HG02642 (cell line): ENCODE measurements around the gene CD151.

Experiments used
- ATAC-seq: cut with Tn5 transposase; IDR thresholded peaks from one replicate; pipeline ENCODE4 v1.9.1; 2021; ENCODE audit warnings: mild to moderate bottlenecking; ENCODE audit not compliant: unreplicated experiment, poor library complexity

The CD151 gene

DNA sequence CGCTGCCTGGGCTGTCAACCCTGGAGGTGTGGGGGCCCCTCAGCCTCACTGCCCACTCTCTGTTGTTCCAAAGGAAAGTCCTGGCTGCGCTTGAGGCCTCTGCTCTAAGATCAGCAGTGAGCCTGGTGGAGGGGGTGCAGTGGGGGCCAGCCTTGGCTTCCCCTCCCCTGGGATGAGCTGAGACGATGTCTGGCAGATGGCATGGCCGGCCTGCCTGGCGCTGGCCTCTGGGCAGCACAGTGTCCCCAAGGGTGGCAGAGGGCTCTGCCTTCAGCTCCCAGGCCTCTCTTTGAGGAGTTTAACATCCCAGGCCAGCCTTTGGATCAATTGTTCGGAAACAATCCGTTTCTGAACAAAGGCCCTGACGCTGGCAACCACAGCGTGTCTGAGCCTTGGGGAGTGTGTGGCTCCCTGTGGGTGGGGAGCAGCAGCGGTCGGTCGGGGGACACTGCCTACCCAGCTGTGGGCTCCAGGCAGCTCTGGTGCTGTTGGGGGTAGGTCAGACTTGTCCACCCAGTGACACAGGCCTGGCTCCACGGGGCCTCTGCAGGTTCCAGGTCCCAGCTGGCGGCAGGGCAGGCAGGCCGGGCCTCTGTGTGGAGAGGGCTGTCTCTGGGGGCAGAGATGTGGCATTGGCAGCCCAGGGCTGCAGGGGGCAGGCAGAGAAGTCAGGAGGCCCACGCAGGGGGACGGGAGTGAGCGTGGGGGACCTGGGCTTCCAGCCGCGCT is 22.0 kb downstream of the CD151 start:
- no peak for ATAC-seq

DNA sequence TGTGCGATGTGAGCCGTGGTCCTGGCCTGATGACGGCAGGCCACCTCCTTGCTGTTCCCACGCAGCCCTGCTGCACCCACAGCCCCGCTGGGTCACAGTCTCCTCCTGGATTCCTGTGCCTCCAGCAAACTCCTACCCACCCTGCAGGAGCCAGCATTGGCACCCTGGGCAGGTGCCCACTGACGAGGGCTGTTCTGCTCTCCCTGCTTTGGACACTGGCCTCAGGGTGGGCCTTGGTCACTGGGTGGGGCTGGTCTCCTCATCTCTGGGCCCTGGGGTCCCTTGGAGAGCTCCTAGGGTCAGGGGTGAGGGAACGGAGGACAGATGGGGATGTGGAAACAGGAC is 22.6 kb downstream of the CD151 start:
- no peak for ATAC-seq

DNA sequence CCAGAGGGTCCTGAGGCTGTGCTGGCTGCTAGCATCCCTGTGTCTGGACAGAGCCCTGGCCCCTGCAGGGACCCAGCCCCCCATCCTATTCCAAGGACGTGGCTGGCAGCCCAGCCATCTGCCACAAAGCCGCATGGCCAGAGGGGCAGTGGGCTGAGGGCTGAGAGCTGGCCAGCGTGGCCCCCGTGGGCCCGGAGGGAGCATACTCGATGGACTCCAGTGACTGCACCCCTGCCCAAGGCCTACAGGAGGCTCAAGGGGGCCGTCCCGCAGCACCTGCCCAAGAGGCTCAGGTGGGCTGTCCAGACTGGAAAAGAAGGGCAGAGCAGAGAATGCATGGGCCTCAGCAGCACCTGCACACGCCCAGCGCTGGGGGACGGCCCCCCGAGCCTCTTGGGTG is 23.0 kb downstream of the CD151 start:
- ATAC-seq = no peak

DNA sequence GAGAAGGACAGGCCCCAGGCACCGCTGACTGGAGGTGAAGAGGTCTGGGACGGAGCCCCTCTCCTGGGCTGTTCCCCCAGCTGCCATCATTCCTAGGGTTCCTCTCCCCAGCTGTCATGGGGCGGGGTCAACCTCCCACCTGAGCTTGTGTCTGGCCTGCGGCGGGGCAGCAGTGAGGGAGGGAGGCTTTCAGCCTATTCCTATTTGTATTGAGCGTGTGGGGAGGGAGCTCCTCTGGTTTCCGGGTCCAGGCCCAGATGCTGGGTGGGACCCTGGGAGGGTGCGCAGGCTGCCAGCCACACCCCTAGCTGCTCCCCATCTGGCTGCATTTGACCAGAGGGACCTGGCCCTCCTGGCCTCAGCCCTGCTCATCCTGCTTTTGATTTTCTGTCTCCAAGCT is 23.6 kb downstream of the CD151 start:
- ATAC-seq = no peak

DNA sequence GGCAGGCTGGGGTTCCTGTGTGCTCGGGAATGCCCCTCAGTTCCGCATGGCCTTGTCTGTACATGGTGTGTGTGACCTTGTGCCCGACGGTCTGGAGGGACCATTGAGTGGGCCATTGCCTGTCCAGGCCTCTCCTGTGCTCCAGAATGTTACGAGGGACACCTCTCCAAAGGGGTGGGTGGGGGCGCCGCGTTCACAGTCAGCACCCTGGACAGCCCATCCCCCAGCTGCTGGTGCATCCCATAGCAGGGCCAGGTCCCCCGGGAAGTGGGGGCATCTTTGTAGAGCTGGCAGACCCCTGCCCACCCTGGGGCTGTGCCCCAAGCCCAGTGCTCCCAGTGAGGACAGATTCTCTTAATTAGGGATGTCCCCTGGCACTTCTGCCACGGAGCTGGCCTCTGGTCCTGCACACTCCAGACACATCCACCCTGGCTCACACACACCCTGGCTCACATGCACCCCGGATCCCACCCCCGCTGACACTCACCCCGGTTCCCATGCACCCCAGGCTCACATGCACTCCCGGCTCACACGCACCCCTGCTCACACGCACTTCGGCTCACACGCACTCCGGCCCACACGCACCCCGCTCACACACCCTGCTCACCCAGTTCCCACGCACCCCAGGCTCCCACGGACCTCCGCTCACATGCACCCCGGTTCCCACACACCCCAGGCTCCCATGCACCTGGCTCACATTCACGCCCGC is 25.5 kb downstream of the CD151 start:
- no peak for ATAC-seq

DNA sequence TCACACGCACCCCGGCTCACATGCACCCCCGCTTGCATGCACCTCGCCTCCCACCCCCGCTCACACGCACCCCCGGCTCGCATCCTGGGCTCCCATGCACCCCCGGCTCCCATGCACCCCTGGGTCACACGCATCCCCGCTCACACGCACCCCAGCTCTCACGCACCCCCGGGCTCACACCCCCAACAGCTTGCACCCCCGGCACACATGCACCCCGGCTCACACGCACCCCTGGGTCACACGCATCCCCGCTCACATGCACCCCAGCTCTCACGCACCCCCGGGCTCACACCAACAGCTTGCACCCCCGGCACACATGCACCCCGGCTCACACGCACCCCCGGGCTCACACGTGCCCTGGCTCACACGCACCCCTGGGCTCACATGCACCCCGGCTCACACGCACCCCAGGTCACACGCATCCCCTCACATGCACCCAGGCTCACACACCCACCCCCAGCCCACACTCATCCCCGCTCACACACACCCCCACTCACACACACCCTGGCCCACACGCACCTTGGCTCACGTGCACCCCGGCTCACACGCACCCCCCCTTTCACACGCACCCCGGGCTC is 26.1 kb downstream of the CD151 start:
- no peak for ATAC-seq

DNA sequence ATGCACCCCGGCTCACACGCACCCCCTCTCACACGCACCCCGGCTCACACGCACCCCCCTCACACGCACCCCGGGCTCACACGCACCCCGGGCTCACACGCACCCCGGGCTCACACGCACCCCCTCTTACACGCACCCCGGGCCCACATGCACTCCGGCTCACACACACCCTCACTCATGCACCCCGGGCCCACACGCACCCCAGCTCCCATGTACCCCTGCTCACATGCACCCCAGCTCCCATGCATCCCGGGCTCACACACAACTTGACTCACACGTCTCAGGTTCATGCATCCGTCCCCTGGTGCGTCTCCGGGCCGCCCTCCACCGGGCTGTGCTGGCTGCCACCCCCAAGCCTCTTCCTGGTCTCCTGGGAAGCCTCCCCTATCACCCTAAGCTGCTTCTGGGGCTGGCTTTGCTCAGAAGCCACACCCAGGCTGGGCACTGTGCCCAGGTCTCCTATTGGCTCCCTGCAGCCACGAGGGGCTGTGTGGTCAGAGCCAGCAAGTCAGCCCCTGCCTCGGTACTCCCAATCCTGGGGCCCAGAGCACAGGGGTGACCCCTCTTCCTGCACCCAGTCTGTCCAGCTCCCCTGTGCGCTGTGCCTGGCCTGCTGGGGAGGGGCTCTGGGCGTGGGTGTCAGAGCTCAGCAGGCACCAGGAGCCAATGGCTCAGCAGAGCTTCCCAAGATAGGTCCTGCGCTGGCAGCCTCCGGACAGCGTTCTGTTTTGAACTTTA is 26.8 kb downstream of the CD151 start:
- ATAC-seq = no peak

DNA sequence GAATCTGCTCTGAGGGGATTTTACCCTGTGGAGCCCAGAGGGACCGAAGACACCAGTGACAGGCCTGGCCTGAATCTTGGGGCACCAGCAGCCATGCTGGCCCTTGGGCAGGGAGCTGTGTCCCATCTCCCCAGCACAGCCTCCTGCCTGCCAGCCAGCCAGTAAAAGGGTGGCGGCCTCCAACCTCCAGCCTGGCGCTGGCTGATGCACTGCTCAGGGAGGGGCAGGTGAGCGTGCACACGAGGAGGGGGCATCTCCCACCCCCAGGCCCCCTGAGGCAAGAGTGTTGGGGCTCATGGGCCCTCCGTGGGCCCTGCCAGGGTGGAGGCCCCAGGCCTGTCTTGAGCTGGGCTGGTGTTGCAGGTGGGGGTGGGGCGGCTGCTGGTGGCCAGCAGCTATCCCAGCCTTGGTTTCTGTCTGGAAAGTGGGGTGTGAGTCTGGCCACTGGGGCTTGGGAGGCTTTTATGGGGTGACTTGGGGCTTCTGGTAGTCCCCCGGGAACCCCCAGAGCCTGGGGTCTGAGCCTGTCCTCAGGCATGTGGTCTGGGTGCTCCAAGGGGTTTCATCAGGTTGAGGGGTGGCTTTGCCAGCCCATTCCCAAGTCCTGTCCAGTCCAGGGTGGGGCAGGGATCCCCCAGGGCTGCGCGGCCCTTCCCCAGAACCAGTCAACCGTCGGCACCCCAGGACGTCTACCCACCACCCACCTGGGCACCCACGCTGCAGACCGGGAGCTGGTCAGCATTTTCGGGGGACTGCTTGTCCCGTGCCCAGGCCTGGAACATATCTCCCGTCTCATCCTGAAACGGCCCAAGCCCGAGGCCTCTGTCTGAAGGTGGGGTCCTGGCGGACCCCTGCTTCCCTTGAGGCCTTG is 27.7 kb downstream of the CD151 start:
- ATAC-seq = no peak

DNA sequence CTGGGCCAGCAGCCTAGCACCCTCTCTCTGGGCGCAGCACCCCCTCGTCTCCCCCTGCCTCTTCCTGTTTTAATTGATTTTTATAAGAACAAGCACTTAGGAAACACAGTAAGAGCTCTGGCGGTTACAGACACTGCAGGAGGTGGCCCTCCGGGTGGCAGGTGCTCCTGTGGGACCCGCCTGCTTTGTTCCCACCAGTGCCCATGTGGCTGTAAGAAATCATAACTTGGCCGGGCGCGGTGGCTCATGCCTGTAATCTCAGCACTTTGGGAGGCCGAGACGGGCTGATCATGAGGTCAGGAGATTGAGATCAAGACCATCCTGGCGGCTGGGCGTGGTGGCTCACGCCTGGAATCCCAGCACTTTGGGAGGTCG is 28.3 kb downstream of the CD151 start:
- no peak for ATAC-seq

DNA sequence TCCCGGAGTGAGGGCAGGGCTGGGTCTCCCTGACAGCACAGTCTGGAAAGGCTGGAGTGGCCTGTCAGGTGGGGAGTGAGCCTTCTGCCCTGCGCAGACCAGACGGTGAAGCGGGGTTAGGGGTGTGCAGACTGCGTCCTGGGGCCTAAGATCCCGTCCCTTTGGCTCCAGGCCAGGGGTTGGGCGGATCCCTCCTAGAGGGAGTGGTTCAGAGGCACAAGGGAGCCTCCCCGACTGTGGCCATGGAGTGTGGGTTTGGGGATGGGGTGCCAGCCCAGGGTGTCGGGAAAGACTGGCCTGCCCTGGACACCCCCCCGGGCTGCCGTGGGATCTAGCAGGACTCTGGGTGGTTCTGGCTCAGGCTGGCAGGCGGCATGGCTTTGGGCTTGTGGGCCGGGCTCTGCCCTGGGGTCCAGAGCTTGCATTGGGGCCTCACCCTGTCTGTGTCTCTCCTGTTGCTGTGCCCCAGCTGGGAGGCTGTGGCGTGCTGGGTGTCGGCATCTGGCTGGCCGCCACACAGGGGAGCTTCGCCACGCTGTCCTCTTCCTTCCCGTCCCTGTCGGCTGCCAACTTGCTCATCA is 29.4 kb downstream of the CD151 start:
- no peak for ATAC-seq

DNA sequence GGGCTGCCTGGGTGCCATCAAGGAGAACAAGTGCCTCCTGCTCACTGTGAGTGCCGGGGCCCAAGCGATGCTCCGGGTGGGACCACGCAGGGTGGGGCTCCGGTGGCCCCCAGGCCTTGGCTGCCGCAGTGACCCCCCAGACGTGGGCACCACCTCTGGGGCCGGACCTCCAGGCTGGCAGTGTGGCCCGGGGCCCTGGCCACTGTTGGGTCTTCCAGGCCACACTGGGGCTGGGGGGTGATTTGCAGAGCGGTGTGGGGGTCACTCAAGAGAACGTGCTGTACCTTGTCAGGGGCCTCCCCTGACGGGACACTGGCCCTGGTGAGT is 29.9 kb downstream of the CD151 start:
- no peak for ATAC-seq

DNA sequence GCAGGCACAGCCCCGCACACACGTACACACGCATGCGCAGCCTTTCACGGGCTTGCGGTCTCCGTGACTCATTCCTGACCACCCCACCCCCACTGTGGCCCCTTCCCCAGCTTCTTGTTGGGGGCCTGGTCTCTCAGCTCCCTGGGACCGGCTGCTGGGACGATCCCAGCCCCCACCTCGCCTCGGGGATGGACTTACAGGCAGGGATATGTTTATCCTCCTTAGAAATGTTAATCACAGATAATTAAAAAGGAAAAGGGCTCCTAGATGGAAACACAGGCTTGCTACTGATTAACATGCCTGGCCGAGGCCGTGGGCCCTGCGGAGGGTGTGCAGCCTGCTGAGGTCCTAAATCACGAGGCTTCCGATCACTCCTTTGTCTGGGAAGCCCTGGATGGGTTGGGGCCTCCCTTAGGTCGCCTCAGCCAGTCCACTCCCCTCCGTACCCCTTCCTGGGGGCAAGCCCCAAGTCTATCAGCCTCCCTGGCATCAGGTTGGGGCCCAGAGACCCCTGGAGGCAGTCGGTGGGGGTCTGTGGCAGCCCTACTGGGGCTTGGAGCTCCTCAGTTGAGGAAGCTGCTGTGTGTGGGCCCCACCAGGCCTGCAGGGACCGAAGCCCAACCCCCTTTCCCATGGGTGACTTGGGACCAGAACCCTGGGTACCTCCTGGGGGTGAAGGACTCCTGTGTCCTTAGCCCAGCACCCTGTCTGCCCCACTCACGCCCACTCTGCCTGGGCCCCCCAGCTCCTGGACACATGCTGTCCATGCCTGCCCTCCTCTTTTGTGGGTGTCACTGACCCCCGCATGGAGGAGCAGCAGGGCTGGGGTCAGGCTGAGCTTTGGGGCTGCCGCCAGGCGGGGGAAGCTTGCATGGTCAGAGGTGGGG is 30.5 kb downstream of the CD151 start:
- ATAC-seq = no peak

DNA sequence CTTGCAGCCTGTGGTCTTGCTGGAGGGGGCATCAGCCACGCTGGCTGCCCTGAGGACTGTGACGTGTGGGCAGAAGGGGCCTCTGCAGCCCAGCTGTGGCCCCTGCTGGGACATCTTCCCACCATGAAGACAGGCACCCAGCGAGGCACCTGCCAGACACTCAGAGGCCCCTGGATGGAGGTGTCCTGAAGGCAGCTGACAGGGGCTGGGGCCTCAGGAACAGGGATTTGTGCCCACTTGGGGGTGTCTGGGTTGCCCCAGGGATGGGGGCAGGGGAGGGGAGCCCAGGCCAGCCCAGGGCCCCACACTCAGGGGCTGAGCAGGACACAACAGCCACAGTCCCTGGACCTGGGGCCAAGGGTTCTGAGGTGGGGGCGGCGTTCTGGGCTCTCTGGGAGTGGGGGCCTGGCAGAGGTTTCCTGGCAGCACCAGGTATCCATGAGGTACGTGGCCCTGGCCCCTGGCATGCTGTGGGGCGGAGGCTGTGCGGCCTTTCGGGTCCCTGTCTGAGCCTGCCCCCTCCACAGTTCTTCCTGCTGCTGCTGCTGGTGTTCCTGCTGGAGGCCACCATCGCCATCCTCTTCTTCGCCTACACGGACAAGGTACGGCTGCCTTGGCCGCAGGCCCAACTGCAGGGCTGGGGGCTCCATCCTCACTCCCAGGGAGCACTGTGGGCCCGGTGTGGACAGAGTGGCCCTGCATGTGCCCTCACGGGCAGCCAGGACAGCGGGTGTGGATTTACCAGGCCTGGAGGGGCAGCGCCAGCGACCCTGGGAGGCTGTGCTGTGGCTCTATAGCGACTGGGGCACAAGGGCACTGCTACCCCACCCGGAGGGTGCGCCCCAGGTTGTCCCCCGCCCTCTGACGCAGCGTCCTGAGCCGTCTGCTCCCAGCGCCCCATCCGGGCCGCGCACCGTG is 31.4 kb downstream of the CD151 start:
- no peak for ATAC-seq

DNA sequence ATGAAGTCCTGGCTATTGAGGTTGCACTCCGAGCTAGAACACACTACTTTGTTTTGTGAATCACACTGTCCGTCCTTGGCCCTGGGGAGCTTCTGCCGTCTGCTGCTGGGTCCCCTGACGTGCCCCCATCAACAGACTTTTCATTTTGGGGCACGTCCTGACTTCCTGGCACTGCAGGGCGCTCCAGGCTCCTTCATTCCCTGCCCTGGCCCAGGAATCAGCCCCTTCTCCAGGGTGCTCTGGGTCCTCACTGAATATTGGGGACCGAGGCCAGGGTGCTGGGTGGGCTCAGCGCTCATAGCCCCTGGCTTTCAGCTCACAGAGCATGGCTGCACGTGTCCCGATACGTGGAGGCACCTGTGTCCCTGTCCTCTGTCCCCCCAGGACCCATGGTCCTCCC is 32.1 kb downstream of the CD151 start:
- ATAC-seq = no peak

DNA sequence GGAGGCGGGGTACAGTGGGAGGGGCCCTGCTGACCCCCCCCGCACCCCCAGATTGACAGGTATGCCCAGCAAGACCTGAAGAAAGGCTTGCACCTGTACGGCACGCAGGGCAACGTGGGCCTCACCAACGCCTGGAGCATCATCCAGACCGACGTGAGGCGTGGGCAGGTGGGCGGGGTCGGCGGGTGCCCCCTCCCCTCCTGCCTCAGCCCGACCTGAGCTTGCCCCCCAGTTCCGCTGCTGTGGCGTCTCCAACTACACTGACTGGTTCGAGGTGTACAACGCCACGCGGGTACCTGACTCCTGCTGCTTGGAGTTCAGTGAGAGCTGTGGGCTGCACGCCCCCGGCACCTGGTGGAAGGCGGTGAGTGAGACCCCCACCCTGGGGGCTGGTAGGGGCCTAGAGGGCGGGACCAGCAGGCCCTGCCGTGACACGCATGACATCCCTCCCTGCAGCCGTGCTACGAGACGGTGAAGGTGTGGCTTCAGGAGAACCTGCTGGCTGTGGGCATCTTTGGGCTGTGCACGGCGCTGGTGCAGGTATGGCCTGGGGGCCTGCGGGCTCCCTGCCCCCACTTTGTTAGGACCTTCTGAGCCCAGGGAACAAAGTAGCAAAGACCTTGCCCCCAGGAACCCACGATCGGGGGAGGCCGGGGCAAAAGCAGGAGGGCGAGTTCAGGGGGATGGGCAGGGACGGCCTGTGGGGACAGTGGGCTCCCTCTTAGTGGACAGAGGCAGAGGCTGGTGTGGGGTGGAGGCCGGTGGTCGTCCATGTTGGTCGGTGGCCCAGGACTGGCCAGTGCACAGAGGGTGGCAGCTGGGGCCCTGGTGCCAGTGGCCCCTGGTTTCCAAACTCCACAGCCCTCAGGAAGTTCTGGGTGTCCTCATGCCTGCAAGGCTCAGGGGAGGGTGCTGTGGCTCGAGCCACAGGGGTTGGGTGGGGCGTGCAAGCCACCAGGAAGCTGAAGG is 33.0 kb downstream of the CD151 start:
- no peak for ATAC-seq

DNA sequence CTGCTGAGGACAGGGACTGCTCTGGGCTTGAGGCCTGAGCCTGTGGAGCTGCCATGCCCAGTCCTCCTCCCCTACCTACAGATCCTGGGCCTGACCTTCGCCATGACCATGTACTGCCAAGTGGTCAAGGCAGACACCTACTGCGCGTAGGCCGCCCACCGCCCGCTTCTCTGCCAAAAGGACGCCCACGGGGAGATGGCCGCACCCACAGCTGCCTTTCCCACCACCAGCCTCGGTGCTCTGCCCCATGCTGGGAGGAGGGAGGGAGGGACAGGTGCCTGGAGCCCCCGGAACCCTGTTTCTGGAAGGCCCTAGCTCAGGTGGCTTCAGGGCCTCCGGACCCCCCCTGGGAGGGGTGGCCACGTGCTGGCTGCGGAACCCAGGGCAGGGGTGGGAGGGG is 33.7 kb downstream of the CD151 start:
- no peak for ATAC-seq

DNA sequence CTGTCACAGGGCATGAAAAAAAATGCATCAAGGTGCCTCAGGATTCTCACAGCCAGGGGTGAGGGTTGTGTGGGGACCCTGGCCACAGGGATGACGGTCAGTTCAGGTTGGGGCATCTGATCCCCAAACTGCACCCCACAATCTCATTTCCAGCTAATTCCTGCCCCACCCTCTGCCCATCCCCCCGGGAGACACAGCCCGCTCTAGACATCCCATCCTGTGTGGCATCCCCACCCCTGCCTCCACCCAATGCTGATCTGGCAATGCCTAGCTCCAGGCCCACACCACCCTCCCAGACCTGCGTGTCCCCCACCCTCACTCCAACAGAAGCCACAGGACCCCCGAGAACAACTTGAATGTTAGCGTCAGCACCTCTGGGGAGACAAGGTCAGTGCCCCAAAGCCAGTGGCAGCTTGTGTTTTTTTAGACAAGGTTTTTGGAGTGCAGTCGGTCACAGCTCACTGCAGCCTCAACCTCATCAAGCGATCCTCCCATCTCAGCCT is 35.2 kb downstream of the CD151 start:
- no peak for ATAC-seq
